Astrocyte (in vitro differentiated cells and primary cell): ENCODE results near the gene LRRN4CL. TPM values are rescaled to one million over a fixed set of nuclear protein-coding genes. Genes with fewer than 3 reads are reported as not detected.

Source experiments
- DNase-seq: peaks from one replicate; pipeline ENCODE4 v3.0.0-alpha.2; 2010; ENCODE audit warnings: low read depth
- FAIRE-seq: peaks from 2 replicates; lab custom pipeline; 2011; peaks lifted over from hg19 to GRCh38; lab: Jason Lieb, UNC
- H2AFZ ChIP-seq: 2 replicates; pipeline ENCODE4 v1.6.0; 2012; ENCODE audit warnings: low read depth, low read length, inconsistent platforms
- H3K27ac ChIP-seq: 2 replicates; pipeline ENCODE4 v1.5.1; 2011; ENCODE audit warnings: low read depth, low read length, inconsistent platforms
- H3K27me3 ChIP-seq: 2 replicates; pipeline ENCODE4 v1.6.0; 2011; ENCODE audit warnings: low read length, inconsistent platforms; ENCODE audit not compliant: insufficient read depth
- H3K36me3 ChIP-seq: 2 replicates; pipeline ENCODE4 v1.5.1; 2011; ENCODE audit warnings: low read length, inconsistent platforms; ENCODE audit not compliant: insufficient read depth
- H3K4me1 ChIP-seq: 2 replicates; pipeline ENCODE4 v1.5.1; 2011; ENCODE audit warnings: low read length, inconsistent platforms; ENCODE audit not compliant: insufficient read depth
- H3K4me2 ChIP-seq: 2 replicates; pipeline ENCODE4 v1.6.0; 2012; ENCODE audit warnings: low read length, inconsistent platforms
- H3K4me3 ChIP-seq: 2 replicates; pipeline ENCODE4 v1.5.1; 2011; ENCODE audit warnings: low read depth, mild to moderate bottlenecking, low read length, inconsistent platforms; ENCODE audit not compliant: insufficient read depth
- H3K79me2 ChIP-seq: 2 replicates; pipeline ENCODE4 v1.6.0; 2012; ENCODE audit warnings: mild to moderate bottlenecking, low read length, inconsistent platforms; ENCODE audit not compliant: insufficient read depth
- H3K9ac ChIP-seq: 2 replicates; pipeline ENCODE4 v1.6.0; 2012; ENCODE audit warnings: mild to moderate bottlenecking, low read length, inconsistent platforms
- H3K9me3 ChIP-seq: 2 replicates; pipeline ENCODE4 v1.5.1; 2012; ENCODE audit warnings: low read depth, mild to moderate bottlenecking, low read length, inconsistent platforms; ENCODE audit not compliant: insufficient read depth
- H4K20me1 ChIP-seq: 2 replicates; pipeline ENCODE4 v1.6.0; 2012; ENCODE audit warnings: low read length, inconsistent platforms; ENCODE audit not compliant: insufficient read depth
- H3K27ac Mint-ChIP-seq: one replicate; pipeline ENCODE4 v1.8.0; 2021; ENCODE audit warnings: mild to moderate bottlenecking, mixed read lengths; ENCODE audit not compliant: unreplicated experiment
- H3K27me3 Mint-ChIP-seq: one replicate; pipeline ENCODE4 v1.8.0; 2021; ENCODE audit warnings: low read depth, mixed read lengths; ENCODE audit not compliant: unreplicated experiment
- H3K36me3 Mint-ChIP-seq: one replicate; pipeline ENCODE4 v1.8.0; 2021; ENCODE audit warnings: low read depth, mixed read lengths; ENCODE audit not compliant: unreplicated experiment
- H3K4me1 Mint-ChIP-seq: one replicate; pipeline ENCODE4 v1.8.0; 2021; ENCODE audit warnings: low read depth, mixed read lengths; ENCODE audit not compliant: unreplicated experiment
- H3K4me3 Mint-ChIP-seq: one replicate; pipeline ENCODE4 v1.8.0; 2021; ENCODE audit warnings: mild to moderate bottlenecking, moderate library complexity, mixed read lengths; ENCODE audit not compliant: unreplicated experiment
- H3K9me3 Mint-ChIP-seq: one replicate; pipeline ENCODE4 v1.8.0; 2021; ENCODE audit warnings: mild to moderate bottlenecking, mixed read lengths; ENCODE audit not compliant: unreplicated experiment
- CTCF ChIP-seq: IDR thresholded peaks from 2 replicates; pipeline ENCODE4 v1.5.1; 2011; ENCODE audit warnings: low read depth, mild to moderate bottlenecking, inconsistent platforms, low read length, moderate library complexity; ENCODE audit not compliant: insufficient read depth
- EZH2 ChIP-seq: IDR thresholded peaks from 2 replicates; pipeline ENCODE4 v1.6.1; 2012; ENCODE audit warnings: mild to moderate bottlenecking, low read length, inconsistent platforms; ENCODE audit not compliant: insufficient read depth
- total RNA-seq: library from RNA; stranded (reverse); gene quantifications from 2 replicates; pipeline ENCODE4 v1.2.1, GENCODE V29; 2021

LRRN4CL gene
- total RNA-seq, 1 donor from 2014 or later, result 0.43 TPM

- Histone ChIP-seq H3K4me1 (peaks cover 23% of the 10 kb centered on the region), H3K9ac (no peak overlapping the region), H3K79me2 (peaks cover 69% of the 10 kb centered on the region), H4K20me1 (peaks cover 24% of the 10 kb centered on the region), H3K27ac (no peak overlapping the region), H3K4me2 (peak overlapping the region; percentile 25), H3K27me3 (no peaks in the 10 kb centered on the region), H3K36me3 (peaks cover 7% of the 10 kb centered on the region), H3K9me3 (no peaks in the 10 kb centered on the region), H3K4me3 (no peak overlapping the region), H2AFZ (no peak overlapping the region)
- peaks cover 9% of the 10 kb centered on the region for H3K36me3 Mint-ChIP-seq
- H3K27ac Mint-ChIP-seq, result peak overlapping the region; percentile 58
- H3K27me3 Mint-ChIP-seq, result no peaks in the 10 kb centered on the region
- peak overlapping the region; percentile 92 for H3K4me3 Mint-ChIP-seq
- FAIRE-seq (no peak), DNase-seq (no peak)
- TF ChIP-seq EZH2 (no peak), CTCF (no peak)
- H3K4me1 Mint-ChIP-seq, result peaks cover 15% of the 10 kb centered on the region
- no peaks in the 10 kb centered on the region for H3K9me3 Mint-ChIP-seq
Observed at GRCh38 chr11:62669420-62670161, 19.7 kb downstream of the LRRN4CL start.

- FAIRE-seq, result no peak
- Histone ChIP-seq H3K4me2 (peak overlapping the region; percentile 97), H2AFZ (no peak overlapping the region), H3K36me3 (peaks cover 11% of the 10 kb centered on the region), H3K79me2 (peaks cover 69% of the 10 kb centered on the region), H3K27me3 (no peaks in the 10 kb centered on the region), H4K20me1 (peaks cover 30% of the 10 kb centered on the region), H3K27ac (no peak overlapping the region), H3K4me1 (peaks cover 23% of the 10 kb centered on the region), H3K4me3 (no peak overlapping the region), H3K9me3 (no peaks in the 10 kb centered on the region), H3K9ac (no peak overlapping the region)
- no peaks in the 10 kb centered on the region for H3K9me3 Mint-ChIP-seq
- peaks cover 15% of the 10 kb centered on the region for H3K4me1 Mint-ChIP-seq
- no peak overlapping the region for H3K27ac Mint-ChIP-seq
- H3K4me3 Mint-ChIP-seq, result peak overlapping the region; percentile 96
- no peak for DNase-seq
- H3K27me3 Mint-ChIP-seq, result no peaks in the 10 kb centered on the region
- peaks cover 12% of the 10 kb centered on the region for H3K36me3 Mint-ChIP-seq
- TF ChIP-seq CTCF (no peak), EZH2 (no peak)
Observed at GRCh38 chr11:62667460-62667859, 21.9 kb downstream of the LRRN4CL start.

GRCh38 chr11:62666259-62666926, 22.9 kb downstream of the LRRN4CL start:
- Mint-ChIP-seq H3K36me3 (peaks cover 12% of the 10 kb centered on the region), H3K27ac (peak overlapping the region; percentile 80), H3K27me3 (no peaks in the 10 kb centered on the region), H3K9me3 (no peaks in the 10 kb centered on the region), H3K4me3 (peak overlapping the region; percentile 96), H3K4me1 (peaks cover 15% of the 10 kb centered on the region)
- peaks cover 61% of the 10 kb centered on the region for H3K79me2 ChIP-seq
- H3K4me2 ChIP-seq, result peak overlapping the region; percentile 97
- FAIRE-seq (no peak), DNase-seq (no peak)
- no peaks in the 10 kb centered on the region for H3K9me3 ChIP-seq
- H3K27ac ChIP-seq, result peak overlapping the region; percentile 54
- H3K36me3 ChIP-seq, result peaks cover 11% of the 10 kb centered on the region
- H3K4me3 ChIP-seq, result peak overlapping the region; percentile 97
- H3K4me1 ChIP-seq, result peaks cover 23% of the 10 kb centered on the region
- no peak overlapping the region for H2AFZ ChIP-seq
- no peaks in the 10 kb centered on the region for H3K27me3 ChIP-seq
- no peak for TF ChIP-seq EZH2
- peaks cover 30% of the 10 kb centered on the region for H4K20me1 ChIP-seq
- H3K9ac ChIP-seq, result peak overlapping the region; percentile 87
